IMR-90 (cell line): ENCODE data around the gene BCL2. TPM values are rescaled to one million over a fixed set of nuclear protein-coding genes. Genes with fewer than 3 reads are reported as not detected.

Source experiments
- ATAC-seq: fragments of 200-7000 bp; cut with Tn5 transposase; 2 replicates; pipeline ENCODE4 v1.9.1; 2020; ENCODE audit warnings: low read depth, mild to moderate bottlenecking, moderate library complexity
- BruUV-seq: library from RNA; stranded (reverse); fragments of 400-500 nt; replicated peaks from 2 replicates; lab custom pipeline; 2021; lab: Mats Ljungman, UMichigan
- CTCF ChIA-PET: fragments of 300-600 bp; formaldehyde crosslinking; extraction: SDS; loops from one replicate; lab custom pipeline; 2021; ENCODE audit warnings: antibody characterized with exemption; lab: Yijun Ruan, JAX
- POLR2A ChIA-PET: fragments of 300-600 bp; sonication (Branson Sonifier 250); formaldehyde crosslinking; loops from one replicate; lab custom pipeline; 2022; ENCODE audit warnings: antibody characterized with exemption; ENCODE audit not compliant: unreplicated experiment; lab: Charles Lee
- DNase-seq: peaks from one replicate; pipeline ENCODE4 v3.0.0; 2013
- H2AFZ ChIP-seq: replicated peaks from 2 replicates; pipeline ENCODE3; 2013; ENCODE audit warnings: low read length, mild to moderate bottlenecking; ENCODE audit not compliant: poor library complexity
- H2AK5ac ChIP-seq: 2 replicates; pipeline ENCODE4 v1.6.1; 2013; ENCODE audit warnings: low read depth, low read length, inconsistent platforms
- H2AK9ac ChIP-seq: replicated peaks from 2 replicates; pipeline ENCODE3; 2013; ENCODE audit warnings: mild to moderate bottlenecking, low read depth, low read length, moderate library complexity; ENCODE audit not compliant: poor library complexity
- H2BK120ac ChIP-seq: 2 replicates; pipeline ENCODE4 v1.6.1; 2013; ENCODE audit warnings: low read depth, low read length, inconsistent platforms
- H2BK15ac ChIP-seq: 3 replicates; pipeline ENCODE4 v1.6.1; 2013; ENCODE audit warnings: low read depth, low read length, inconsistent platforms
- H2BK20ac ChIP-seq: 2 replicates; pipeline ENCODE4 v1.6.1; 2013; ENCODE audit warnings: low read depth, mild to moderate bottlenecking, inconsistent platforms, low read length, moderate library complexity
- H2BK5ac ChIP-seq: 2 replicates; pipeline ENCODE4 v1.6.1; 2013; ENCODE audit warnings: mild to moderate bottlenecking, low read depth, low read length, inconsistent platforms; ENCODE audit not compliant: poor library complexity, severe bottlenecking
- H3K14ac ChIP-seq: replicated peaks from 2 replicates; pipeline ENCODE4 v1.6.1; 2013; ENCODE audit warnings: low read depth, low read length, inconsistent platforms
- H3K18ac ChIP-seq: 2 replicates; pipeline ENCODE4 v1.6.1; 2013; ENCODE audit warnings: low read depth, low read length, control low read depth
- H3K23ac ChIP-seq: 2 replicates; pipeline ENCODE4 v1.6.1; 2013; ENCODE audit warnings: low read depth, low read length, inconsistent platforms
- H3K27ac ChIP-seq: 2 replicates; pipeline ENCODE4 v1.5.1; 2013; ENCODE audit warnings: mild to moderate bottlenecking, control low read depth, low read length; ENCODE audit not compliant: insufficient read depth
- H3K27me3 ChIP-seq: 2 replicates; pipeline ENCODE4 v1.6.1; 2013; ENCODE audit warnings: low read length; ENCODE audit not compliant: control insufficient read depth, insufficient read depth
- H3K36me3 ChIP-seq: 2 replicates; pipeline ENCODE4 v1.6.1; 2013; ENCODE audit warnings: low read length, mixed read lengths; ENCODE audit not compliant: control insufficient read depth, insufficient read depth
- H3K4ac ChIP-seq: 2 replicates; pipeline ENCODE4 v1.6.1; 2013; ENCODE audit warnings: low read depth, low read length, inconsistent platforms
- H3K4me1 ChIP-seq: 2 replicates; pipeline ENCODE4 v1.6.1; 2013; ENCODE audit warnings: low read length, mixed read lengths; ENCODE audit not compliant: control insufficient read depth, insufficient read depth
- H3K4me2 ChIP-seq: 2 replicates; pipeline ENCODE4 v1.6.1; 2013; ENCODE audit warnings: low read depth, mild to moderate bottlenecking, control low read depth, low read length, moderate library complexity
- H3K4me3 ChIP-seq: 2 replicates; pipeline ENCODE4 v1.5.1; 2013; ENCODE audit warnings: low read depth, mild to moderate bottlenecking, control low read depth, low read length, moderate library complexity; ENCODE audit not compliant: insufficient read depth
- H3K56ac ChIP-seq: 2 replicates; pipeline ENCODE4 v1.6.1; 2013; ENCODE audit warnings: low read length, inconsistent platforms; ENCODE audit not compliant: insufficient read depth; ENCODE audit errors: extremely low read depth
- H3K79me1 ChIP-seq, 2 experiments: 2 replicates each; pipeline ENCODE4 v1.6.1; 2013; ENCODE audit warnings: low read length in 2 of 2, inconsistent platforms in 1 of 2, low read depth in 1 of 2
- H3K9ac ChIP-seq: 2 replicates; pipeline ENCODE4 v1.6.1; 2013; ENCODE audit warnings: low read depth, low read length, control low read depth
- H3K9me1 ChIP-seq: 2 replicates; pipeline ENCODE4 v1.6.1; 2013; ENCODE audit warnings: low read length, inconsistent platforms; ENCODE audit not compliant: insufficient read depth
- H3K9me3 ChIP-seq: 2 replicates; pipeline ENCODE4 v1.6.1; 2013; ENCODE audit warnings: low read length; ENCODE audit not compliant: control insufficient read depth, insufficient read depth
- H4K20me1 ChIP-seq: 2 replicates; pipeline ENCODE4 v1.6.1; 2013; ENCODE audit warnings: low read length, inconsistent platforms; ENCODE audit not compliant: insufficient read depth
- H4K5ac ChIP-seq: 2 replicates; pipeline ENCODE4 v1.6.1; 2013; ENCODE audit warnings: mild to moderate bottlenecking, low read depth, low read length, control low read depth
- H4K8ac ChIP-seq, 2 experiments: 2 replicates each; pipeline ENCODE4 v1.6.1; 2013; ENCODE audit warnings: low read depth in 2 of 2, low read length in 2 of 2, control low read depth in 1 of 2, inconsistent platforms in 1 of 2
- H4K91ac ChIP-seq: 2 replicates; pipeline ENCODE4 v1.6.1; 2013; ENCODE audit warnings: low read depth, low read length, inconsistent platforms; ENCODE audit not compliant: insufficient read depth
- BHLHE40 ChIP-seq: fragments of 150-350 bp; IDR thresholded peaks from 2 replicates; pipeline ENCODE4 v1.6.1; 2016; ENCODE audit warnings: mild to moderate bottlenecking, low read depth, low read length
- MAFK ChIP-seq: IDR thresholded peaks from 2 replicates; pipeline ENCODE4 v1.6.1; 2012; ENCODE audit warnings: low read depth, low read length, improper control_type of control experiment
- NFE2L2 ChIP-seq: fragments of 150-350 bp; IDR thresholded peaks from 2 replicates; pipeline ENCODE4 v1.6.1; 2016; ENCODE audit warnings: low read depth, mild to moderate bottlenecking, low read length
- RFX5 ChIP-seq: IDR thresholded peaks from 2 replicates; pipeline ENCODE4 v1.8.0; 2012; ENCODE audit warnings: low read depth, mild to moderate bottlenecking, low read length, moderate library complexity
- WGBS, 2 experiments: methylation state at CpG; one replicate each; pipeline versions ENCODE4 v1.1.5 to v1.1.7; 2013; ENCODE audit warnings: missing lambda C conversion rate in 2 of 2; ENCODE audit not compliant: insufficient read length in 1 of 2; ENCODE audit errors: extremely low coverage in 2 of 2; 5-methylcytosine and 5-hydroxymethylcytosine counted together
- dilution Hi-C: fragments of 300-500 bp; cut with HindIII; formaldehyde crosslinking; loops from one replicate; pipeline ENCODE4 v1.14.3; 2018; ENCODE audit warnings: low sequenced_read_pairs; ENCODE audit not compliant: unreplicated experiment
- in situ Hi-C: fragments of 300-500 bp; cut with MboI; formaldehyde crosslinking; loops from 3 replicates; pipeline ENCODE4 v1.14.3; 2019; ENCODE audit warnings: low sequenced_read_pairs, inconsistent platforms, mixed read lengths
- intact Hi-C: fragments of 100-400 bp; cut with micrococcal nuclease; formaldehyde crosslinking; loops from 2 replicates; pipeline ENCODE4 v1.10.0; 2022
- polyA plus RNA-seq, 3 experiments: library from polyadenylated mRNA; depleted of rRNA; stranded (reverse); fragments of >200 nt; gene quantifications; 2 replicates each; pipeline ENCODE4 v1.2.3, GENCODE V29; 2012; ENCODE audit warnings: low replicate concordance in 1 of 3
- total RNA-seq: library from RNA; depleted of rRNA; stranded (reverse); fragments of >200 nt; gene quantifications from 2 replicates; pipeline ENCODE4 v1.2.3, GENCODE V29; 2012
- TF ChIP-seq, protein P1 (sequence below): fragments of 150-350 bp; IDR thresholded peaks from 2 replicates; pipeline ENCODE4 v1.6.1; 2016; ENCODE audit warnings: low read depth, mild to moderate bottlenecking, low read length, moderate library complexity, borderline replicate concordance

BCL2 gene
- total and polyA plus RNA-seq, 2 of the 4 experiments (the other 2 are of a cell fraction): 0.24 to 0.54 TPM

DNA sequence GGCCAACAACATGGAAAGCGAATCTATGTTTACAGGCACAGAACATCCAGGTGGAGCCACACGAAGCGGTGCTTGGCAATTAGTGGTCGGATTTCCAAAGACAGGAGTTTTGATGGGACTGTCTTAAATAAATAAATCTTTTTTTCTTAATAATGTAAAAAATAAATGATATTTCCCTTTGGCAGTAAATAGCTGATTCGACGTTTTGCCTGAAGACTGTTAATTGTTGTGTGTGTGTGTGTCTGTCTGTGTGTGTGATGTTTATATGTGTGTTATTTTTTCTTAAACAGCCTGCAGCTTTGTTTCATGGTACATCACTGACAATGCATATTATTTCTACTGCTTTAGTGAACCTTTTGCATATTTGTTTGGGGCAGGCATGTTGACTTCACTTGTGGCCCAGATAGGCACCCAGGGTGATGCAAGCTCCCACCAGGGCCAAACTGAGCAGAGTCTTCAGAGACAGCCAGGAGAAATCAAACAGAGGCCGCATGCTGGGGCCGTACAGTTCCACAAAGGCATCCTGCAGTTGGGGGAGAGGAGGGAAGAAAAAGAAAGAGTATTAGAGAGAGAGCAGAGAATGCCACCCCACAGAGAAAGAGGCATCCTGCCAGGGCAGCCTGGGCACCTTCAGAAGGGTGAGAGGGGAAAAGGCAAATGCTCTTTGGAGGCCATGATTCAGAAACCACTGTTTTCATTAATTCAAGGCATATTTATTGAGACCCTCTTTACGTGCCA, 191.2 kb downstream of the BCL2 start:
- dilution Hi-C loops (no loop called here), in situ Hi-C loops (loop anchor here (5.0 kb wide), 1 partner anchor 314 kb away; no protein-coding TSS in a partner anchor), intact Hi-C loops (no loop called here)
- H3K36me3 ChIP-seq: no peaks in the 10 kb centered on the region
- no peak overlapping the region for H2AK5ac ChIP-seq
- H3K4me1 ChIP-seq: no peaks in the 10 kb centered on the region
- no peak overlapping the region for H4K8ac ChIP-seq
- H2BK15ac ChIP-seq: no peak overlapping the region
- no peak overlapping the region for H2AFZ ChIP-seq
- H3K79me1 ChIP-seq: no peaks in the 10 kb centered on the region
- H2BK120ac ChIP-seq: no peak overlapping the region
- H3K4me3 ChIP-seq: no peak overlapping the region
- ATAC-seq (no peak), DNase-seq (no peak)
- no peaks in the 10 kb centered on the region for H3K9me3 ChIP-seq
- no peaks in the 10 kb centered on the region for H3K9me1 ChIP-seq
- POLR2A ChIA-PET: no interaction called here
- no peak for TF ChIP-seq BHLHE40
- TF ChIP-seq NFE2L2: no peak
- TF ChIP-seq, protein P1, sequence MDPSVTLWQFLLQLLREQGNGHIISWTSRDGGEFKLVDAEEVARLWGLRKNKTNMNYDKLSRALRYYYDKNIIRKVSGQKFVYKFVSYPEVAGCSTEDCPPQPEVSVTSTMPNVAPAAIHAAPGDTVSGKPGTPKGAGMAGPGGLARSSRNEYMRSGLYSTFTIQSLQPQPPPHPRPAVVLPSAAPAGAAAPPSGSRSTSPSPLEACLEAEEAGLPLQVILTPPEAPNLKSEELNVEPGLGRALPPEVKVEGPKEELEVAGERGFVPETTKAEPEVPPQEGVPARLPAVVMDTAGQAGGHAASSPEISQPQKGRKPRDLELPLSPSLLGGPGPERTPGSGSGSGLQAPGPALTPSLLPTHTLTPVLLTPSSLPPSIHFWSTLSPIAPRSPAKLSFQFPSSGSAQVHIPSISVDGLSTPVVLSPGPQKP: no peak
- TF ChIP-seq MAFK: peak; percentile 63
- TF ChIP-seq RFX5: no peak
- no peaks in the 10 kb centered on the region for H4K20me1 ChIP-seq
- no peak overlapping the region for H3K56ac ChIP-seq
- CTCF ChIA-PET: interaction anchor here (1.0 to 1.1 kb wide), 2 partner anchors 310 to 312 kb away, joined by 3 read pairs; no protein-coding TSS in a partner anchor
- no peak overlapping the region for H3K9ac ChIP-seq
- no peak overlapping the region for H3K23ac ChIP-seq
- H3K27ac ChIP-seq: no peak overlapping the region
- no peak overlapping the region for H2BK20ac ChIP-seq
- no peak overlapping the region for H2AK9ac ChIP-seq
- no peak overlapping the region for H3K14ac ChIP-seq
- no peak overlapping the region for H3K4ac ChIP-seq
- H4K5ac ChIP-seq: no peak overlapping the region
- WGBS, 2 experiments: no CpG with 5 or more reads among the region's 9 CpGs
- H3K27me3 ChIP-seq: peaks cover 10% of the 10 kb centered on the region
- H3K4me2 ChIP-seq: no peak overlapping the region
- H2BK5ac ChIP-seq: no peak overlapping the region
- H3K18ac ChIP-seq: no peak overlapping the region
- BruUV-seq: no TSS peak
- H4K91ac ChIP-seq: no peak overlapping the region
